DMS 273 treated with DMSO at 0.1 percent for 48 hours (cell line): ENCODE measurements around the gene ZCCHC7.

Source experiments
- DNase-seq: peaks from one replicate; lab custom pipeline; 2025; lab: John Stamatoyannopoulos, UW

ZCCHC7 gene

DNA sequence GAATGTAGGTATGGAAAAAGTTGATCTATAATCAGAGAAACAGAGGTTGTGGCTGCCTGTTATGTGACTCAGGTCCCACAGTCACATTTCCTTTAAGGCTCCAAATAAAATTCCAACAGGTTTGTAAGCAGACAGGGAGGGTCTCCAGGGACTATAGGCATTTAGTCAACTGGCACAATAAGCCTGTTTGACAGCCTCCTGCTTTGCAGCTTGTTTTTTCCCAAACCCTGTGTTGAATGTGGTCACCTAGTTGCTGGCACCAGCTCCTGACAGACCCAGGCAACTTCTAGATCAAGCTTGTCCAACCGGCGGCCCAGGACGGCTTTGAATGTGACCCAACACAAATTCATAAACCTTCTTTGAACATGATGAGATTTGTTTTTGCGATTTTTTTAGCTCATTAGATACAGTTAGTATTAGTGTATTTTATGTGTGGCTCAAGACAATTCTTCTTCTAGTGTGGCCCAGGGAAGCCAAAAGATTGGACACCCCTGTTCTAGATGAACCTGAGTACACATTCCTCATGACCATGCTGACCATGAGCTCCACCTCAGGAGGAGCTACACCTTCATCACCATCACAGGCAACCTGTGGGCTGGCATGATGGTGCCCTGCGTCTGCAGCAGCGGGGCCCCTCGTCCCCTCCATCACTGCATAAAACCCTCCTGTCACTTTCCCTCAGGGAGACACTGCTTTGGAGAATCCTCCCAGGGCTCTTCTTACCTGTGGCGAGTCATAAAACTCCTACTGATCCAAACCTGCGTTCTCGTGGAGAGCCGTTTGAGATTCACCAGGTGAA lies 286.4 kb downstream of the ZCCHC7 start:
- DNase-seq = no peak

DNA sequence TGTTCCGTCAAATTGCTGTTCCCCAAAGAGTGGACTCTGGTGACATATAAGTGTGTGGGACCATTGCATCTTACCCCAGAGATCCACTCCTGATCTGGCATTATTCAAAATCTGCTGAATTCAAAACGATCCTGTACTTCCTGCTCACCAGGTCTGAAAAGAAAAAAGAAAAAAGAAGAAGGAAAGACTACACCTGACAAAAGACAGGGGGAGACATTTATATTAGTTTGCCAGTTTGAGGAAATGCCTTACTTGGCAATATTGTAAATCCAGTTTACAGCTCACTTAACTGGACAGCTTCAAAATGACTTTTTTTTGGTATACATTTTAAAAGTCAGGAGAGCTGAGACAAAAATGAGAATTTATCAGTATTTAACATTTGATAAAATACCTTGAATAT lies 287.1 kb downstream of the ZCCHC7 start:
- DNase-seq = no peak
